H1 (cell line): ENCODE results near the gene NRIP2. TPM values are rescaled to one million over a fixed set of nuclear protein-coding genes. Genes with fewer than 3 reads are reported as not detected.

Source experiments
- ASH2L ChIP-seq: fragments of 200-600, 300-600 bp; sonication (generic); IDR thresholded peaks from one replicate; pipeline ENCODE4 v1.7.1; 2017; ENCODE audit warnings: low read length
- ATF2 ChIP-seq: IDR thresholded peaks from 2 replicates; pipeline ENCODE4 v1.6.1; 2012; ENCODE audit warnings: low read length, inconsistent platforms
- BACH1 ChIP-seq: IDR thresholded peaks from 2 replicates; pipeline ENCODE4 v1.6.1; 2012; ENCODE audit warnings: low read length, improper control_type of control experiment
- BRCA1 ChIP-seq: IDR thresholded peaks from 2 replicates; pipeline ENCODE4 v1.6.1; 2012; ENCODE audit warnings: low read depth, low read length, improper control_type of control experiment
- CHD1 ChIP-seq: IDR thresholded peaks from 2 replicates; pipeline ENCODE4 v1.6.1; 2012; ENCODE audit warnings: low read depth, low read length, improper control_type of control experiment
- CTBP2 ChIP-seq: IDR thresholded peaks from 2 replicates; pipeline ENCODE4 v1.7.0; 2011; ENCODE audit warnings: borderline replicate concordance, mild to moderate bottlenecking, moderate library complexity, mixed read lengths, low read length; ENCODE audit not compliant: insufficient read depth, insufficient read length
- CTCF ChIP-seq, 3 experiments: IDR thresholded peaks; 1 replicate in 2 of 3; 2 replicates in 1 of 3; pipeline versions ENCODE4 v1.5.1 to v1.6.1; 2011; ENCODE audit warnings: low read length in 3 of 3, mild to moderate bottlenecking in 3 of 3, inconsistent platforms in 2 of 3, low read depth in 1 of 3, moderate library complexity in 1 of 3; ENCODE audit not compliant: insufficient read depth in 1 of 3; ENCODE audit errors: control extremely low read depth in 1 of 3
- GTF2F1 ChIP-seq: IDR thresholded peaks from 2 replicates; pipeline ENCODE4 v1.6.1; 2012; ENCODE audit warnings: low read depth, low read length, improper control_type of control experiment, borderline replicate concordance
- MAX ChIP-seq: IDR thresholded peaks from 2 replicates; pipeline ENCODE4 v1.6.1; 2012; ENCODE audit warnings: inconsistent platforms
- NRF1 ChIP-seq: IDR thresholded peaks from 2 replicates; pipeline ENCODE4 v1.6.1; 2011; ENCODE audit warnings: mild to moderate bottlenecking, low read depth, low read length, improper control_type of control experiment
- RAD21 ChIP-seq, 2 experiments: IDR thresholded peaks in 1 of 2; conservative IDR thresholded peaks in 1 of 2; 2 replicates each; pipeline ENCODE4 v1.6.1; 2011; ENCODE audit warnings: low read depth in 2 of 2, low read length in 2 of 2, improper control_type of control experiment in 1 of 2, inconsistent platforms in 1 of 2, mild to moderate bottlenecking in 1 of 2, moderate library complexity in 1 of 2
- RBBP5 ChIP-seq: IDR thresholded peaks from 2 replicates; pipeline ENCODE4 v1.7.1; 2012; ENCODE audit warnings: low read depth, mild to moderate bottlenecking, inconsistent platforms, low read length, moderate library complexity, borderline replicate concordance
- SIN3A ChIP-seq, 2 experiments: IDR thresholded peaks in 1 of 2; conservative IDR thresholded peaks in 1 of 2; 2 replicates each; pipeline ENCODE4 v1.6.1; 2011 to 2012; ENCODE audit warnings: low read length in 2 of 2, improper control_type of control experiment in 1 of 2, low read depth in 1 of 2, mild to moderate bottlenecking in 1 of 2
- SIRT6 ChIP-seq: IDR thresholded peaks from one replicate; pipeline ENCODE4 v1.7.1; 2012; ENCODE audit warnings: low read length, inconsistent platforms
- SUZ12 ChIP-seq: fragments of 200-600 bp; sonication (generic); IDR thresholded peaks from 2 replicates; pipeline ENCODE4 v1.6.1; 2012; ENCODE audit warnings: mild to moderate bottlenecking, inconsistent platforms, low read length, moderate library complexity, mixed read lengths
- TAF1 ChIP-seq: IDR thresholded peaks from 2 replicates; pipeline ENCODE4 v1.6.1; 2011; ENCODE audit warnings: mild to moderate bottlenecking, low read depth, low read length
- TAF7 ChIP-seq: optimal IDR thresholded peaks from 2 replicates; pipeline ENCODE3; 2011; ENCODE audit warnings: low read depth, mild to moderate bottlenecking, inconsistent platforms, low read length, moderate library complexity, borderline replicate concordance
- TCF12 ChIP-seq: IDR thresholded peaks from 2 replicates; pipeline ENCODE4 v1.6.1; 2011; ENCODE audit warnings: low read depth, mild to moderate bottlenecking, low read length
- USF2 ChIP-seq: IDR thresholded peaks from 2 replicates; pipeline ENCODE4 v1.6.1; 2011; ENCODE audit warnings: low read length, improper control_type of control experiment
- polyA plus RNA-seq, 7 experiments: library from polyadenylated mRNA; depleted of rRNA in 3 of 7; stranded (reverse) in 5 of 7; unstranded in 2 of 7; fragments of >200 nt in 5 of 7; fragments of 200-250 nt in 2 of 7; gene quantifications; 1 replicate in 5 of 7; 2 replicates in 1 of 7; 4 replicates in 1 of 7; pipeline versions ENCODE4 v1.2.1 to v1.2.3, GENCODE V29; 2011 to 2013; ENCODE audit warnings: missing spikeins in 2 of 7, mixed read lengths in 2 of 7
- total RNA-seq: library from RNA; stranded (reverse); fragmentation: NEBNext Ultra II Directional; extraction: Animal tissue kit (Norgen Biotek cat#: 25700); gene quantifications from 2 replicates; pipeline ENCODE4 v1.2.1, GENCODE V29; 2021

Gene NRIP2
- total and polyA plus RNA-seq, 2 of the 8 experiments (the other 6 are each of a cell fraction or from before 2014, with no cell fraction given): 0.06 TPM; not detected in 1

- TF ChIP-seq RAD21 (IDR thresholded peaks at IDR 0.05 in 1 of 2, conservative IDR thresholded peaks at IDR 0.05 in 1 of 2; ENCODE audit: low read depth in 2 of 2, low read length in 2 of 2): no peak
- TF ChIP-seq SUZ12: no peak
- TF ChIP-seq MAX: peak; percentile 46
- peak; percentile 98 for TF ChIP-seq ASH2L
- no peak; a peak in 2 of 4 replicates for TF ChIP-seq SIN3A (conservative IDR thresholded peaks at IDR 0.05 in 1 of 2, IDR thresholded peaks at IDR 0.05 in 1 of 2; ENCODE audit: low read depth in 1 of 2, low read length in 2 of 2)
- no peak for TF ChIP-seq ATF2
- no peak for TF ChIP-seq GTF2F1
- peak; percentile 67 for TF ChIP-seq CTBP2
- no peak for TF ChIP-seq CHD1
- peak; percentile 98; the same call in 1 of the 2 replicates for TF ChIP-seq RBBP5
- TF ChIP-seq USF2: 0 out of 2 replicates have a peak, but pooled peaks have one; percentile 4
- peak; percentile 69; the same call in 1 of the 2 replicates for TF ChIP-seq TAF1
- TF ChIP-seq BACH1: no peak
- TF ChIP-seq CTCF (IDR thresholded peaks at IDR 0.05; ENCODE audit: control extremely low read depth in 1 of 3, insufficient read depth in 1 of 3, low read depth in 1 of 3, low read length in 3 of 3): no peak
- no peak for TF ChIP-seq TCF12
- TF ChIP-seq TAF7: no peak
- TF ChIP-seq BRCA1: no peak
- no peak for TF ChIP-seq NRF1
- no peak for TF ChIP-seq SIRT6
- TF ChIP-seq, all 59 proteins: peak for 9
Observed at GRCh38 chr12:2794191-2794735, 40.6 kb downstream of the NRIP2 start (continued).
